Uterus (tissue), 4 donors: ENCODE results near the gene TMEM132E. TPM values are rescaled to one million over a fixed set of nuclear protein-coding genes. Genes with fewer than 3 reads are reported as not detected.

ENCODE experiments used
- DNase-seq, 2 donors: peaks; one replicate each; pipeline ENCODE4 v3.0.0-alpha.2; 2019 to 2020
- H3K27ac ChIP-seq, 2 donors: fragments of 200-600 bp; sonication (generic); 1 replicate in 1 of 2; 2 replicates in 1 of 2; pipeline ENCODE4 v1.5.1; 2016 to 2018
- H3K27me3 ChIP-seq, 2 donors: fragments of 200-600 bp; sonication (generic); one replicate each; pipeline ENCODE4 v1.5.1; 2018 to 2019; ENCODE audit warnings: control low read depth in 1 of 2
- H3K36me3 ChIP-seq, 2 donors: fragments of 200-600 bp; sonication (generic); one replicate each; pipeline ENCODE4 v1.5.1; 2019; ENCODE audit warnings: control low read depth in 1 of 2
- H3K4me1 ChIP-seq, 2 donors: fragments of 200-600 bp; sonication (generic); one replicate each; pipeline ENCODE4 v1.5.1; 2018 to 2019; ENCODE audit warnings: control low read depth in 1 of 2
- H3K4me3 ChIP-seq, 2 donors: fragments of 200-600 bp; sonication (generic); 1 replicate in 1 of 2; 2 replicates in 1 of 2; pipeline ENCODE4 v1.5.1; 2018 to 2019; ENCODE audit warnings: mild to moderate bottlenecking in 1 of 2
- H3K9me3 ChIP-seq, 2 donors: fragments of 200-600 bp; sonication (generic); one replicate each; pipeline ENCODE4 v1.5.1; 2019; ENCODE audit warnings: control low read depth in 1 of 2
- CTCF ChIP-seq, 4 experiments: fragments of 200-600 bp in 2 of 4; fragments of 450-650 bp in 2 of 4; sonication (generic) in 2 of 4; IDR thresholded peaks; one replicate each; pipeline ENCODE4 v1.5.1; 2016 to 2019; ENCODE audit warnings: antibody characterized with exemption in 4 of 4, mild to moderate bottlenecking in 2 of 4, moderate library complexity in 1 of 4
- POLR2A ChIP-seq, 2 donors: fragments of 450-650 bp; IDR thresholded peaks; one replicate each; pipeline ENCODE4 v1.6.1; 2016; ENCODE audit warnings: antibody characterized with exemption in 2 of 2, mild to moderate bottlenecking in 1 of 2, moderate library complexity in 1 of 2
- intact Hi-C: fragments of 100-400 bp; cut with DNase I; formaldehyde crosslinking; loops from one replicate; pipeline ENCODE4 v1.15.1; 2023; ENCODE audit warnings: low total_unique reads
- total RNA-seq, 4 donors: library from RNA; depleted of rRNA in 3 of 4; stranded (reverse); fragments of >200 nt in 3 of 4; gene quantifications; one replicate each; pipeline versions ENCODE4 v1.1.0 to v1.2.4, GENCODE V29; 2014 to 2023
- donor health status: DM: yes; HTN: yes; CAD: no.

The TMEM132E gene
- total RNA-seq, 4 donors from 2014 or later, result 0.90 TPM; not detected in 3

DNA sequence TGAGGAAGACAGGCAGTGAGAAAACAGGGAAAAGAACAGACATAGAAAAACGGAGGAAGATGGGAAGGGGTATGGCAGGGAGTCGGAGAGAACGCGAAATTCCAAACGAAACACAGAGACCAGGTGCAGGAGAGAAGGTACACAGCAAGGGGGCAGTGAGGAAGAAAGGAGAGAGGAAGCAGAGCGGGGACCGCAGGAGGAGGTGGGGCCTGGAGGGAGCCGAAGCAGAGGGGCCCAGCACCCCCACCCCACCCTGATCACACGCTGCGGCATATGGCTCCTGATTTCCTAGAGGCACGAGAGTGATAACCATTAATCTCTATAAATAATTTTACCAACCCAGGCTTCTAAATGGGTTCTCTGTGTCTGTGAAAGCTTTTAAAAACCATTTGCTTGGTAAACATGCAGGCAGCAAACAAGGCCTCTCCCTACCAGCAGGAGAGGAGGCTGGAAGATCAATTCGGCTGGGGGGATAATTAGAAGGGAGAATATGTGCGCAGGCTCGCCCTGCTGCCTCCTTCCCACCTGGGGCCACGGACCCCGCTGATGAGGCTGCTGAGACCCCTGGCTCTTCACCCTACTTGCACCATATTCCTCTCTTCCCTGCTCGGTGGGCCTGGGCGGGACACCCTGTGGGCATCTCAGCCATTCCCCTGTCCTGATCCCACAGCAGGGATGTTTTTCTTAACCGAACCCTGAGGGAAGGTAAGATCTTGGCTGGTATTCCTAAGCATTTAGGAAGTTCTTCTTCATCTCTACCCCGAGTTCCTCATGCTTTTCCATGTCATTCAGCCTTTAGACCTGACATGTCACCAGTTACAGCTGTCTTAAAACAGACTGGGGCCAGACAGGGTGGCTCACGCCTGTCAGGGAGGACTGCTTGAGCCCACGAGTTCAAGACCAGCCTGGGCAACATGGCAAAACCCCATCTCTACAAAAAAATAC is 86.7 kb downstream of the TMEM132E start:
- H3K9me3 ChIP-seq, result no peaks in the 10 kb centered on the region
- no peak overlapping the region for H3K4me3 ChIP-seq
- no peaks in the 10 kb centered on the region for H3K27me3 ChIP-seq
- H3K27ac ChIP-seq, result no peak overlapping the region
- no peaks in the 10 kb centered on the region for H3K36me3 ChIP-seq
- TF ChIP-seq POLR2A (IDR thresholded peaks at IDR 0.05), result no peak
- TF ChIP-seq CTCF (IDR thresholded peaks at IDR 0.05), result no peak
- DNase-seq, result no peak
- no peaks in the 10 kb centered on the region for H3K4me1 ChIP-seq
- intact Hi-C loops, result no loop called here

GRCh38 chr17:34667656-34668055 is 88.3 kb downstream of the TMEM132E start:
- TF ChIP-seq CTCF (IDR thresholded peaks at IDR 0.05), result no peak
- no peak for TF ChIP-seq POLR2A (IDR thresholded peaks at IDR 0.05)

DNA sequence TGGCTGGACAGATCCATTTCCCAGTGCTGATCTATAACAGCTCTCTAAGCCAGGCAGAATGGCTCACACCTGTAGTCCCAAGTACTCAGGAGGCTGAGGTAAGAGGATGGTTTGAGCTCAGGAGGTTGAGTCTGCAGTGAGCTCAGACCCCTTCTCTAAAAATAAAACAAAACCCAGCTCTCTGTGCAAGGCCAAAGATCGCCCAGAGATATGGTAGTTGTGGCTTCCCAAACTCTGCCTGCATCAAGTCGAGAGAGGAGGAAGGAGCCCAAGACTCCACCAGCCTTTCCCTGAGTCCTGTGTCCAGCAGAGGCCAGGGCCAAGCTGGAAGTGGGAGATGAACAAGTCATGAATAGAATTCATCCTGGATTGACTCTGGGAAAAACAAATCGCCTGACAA is 88.8 kb downstream of the TMEM132E start:
- TF ChIP-seq POLR2A (IDR thresholded peaks at IDR 0.05) (no peak), CTCF (IDR thresholded peaks at IDR 0.05) (no peak)
- H3K36me3 ChIP-seq, result no peaks in the 10 kb centered on the region
- no peak overlapping the region for H3K4me3 ChIP-seq
- no peaks in the 10 kb centered on the region for H3K9me3 ChIP-seq
- no peaks in the 10 kb centered on the region for H3K4me1 ChIP-seq
- H3K27ac ChIP-seq, result no peak overlapping the region
- no peak for DNase-seq
- intact Hi-C loops, result no loop called here
- no peaks in the 10 kb centered on the region for H3K27me3 ChIP-seq

More at GRCh38 chr17:34667656-34668055, 88.3 kb downstream of the TMEM132E start:
- DNase-seq, result no peak
- no peak overlapping the region for H3K4me3 ChIP-seq
- H3K36me3 ChIP-seq, result no peaks in the 10 kb centered on the region
- H3K9me3 ChIP-seq, result no peaks in the 10 kb centered on the region
- H3K27me3 ChIP-seq, result no peaks in the 10 kb centered on the region
- no peaks in the 10 kb centered on the region for H3K4me1 ChIP-seq
- intact Hi-C loops, result no loop called here
- no peak overlapping the region for H3K27ac ChIP-seq

- no peaks in the 10 kb centered on the region for H3K9me3 ChIP-seq
- DNase-seq, result no peak
- no peak for TF ChIP-seq POLR2A (IDR thresholded peaks at IDR 0.05)
- no peak for TF ChIP-seq CTCF (IDR thresholded peaks at IDR 0.05)
- intact Hi-C loops, result no loop called here
- no peaks in the 10 kb centered on the region for H3K4me1 ChIP-seq
- no peak overlapping the region for H3K4me3 ChIP-seq
- H3K27ac ChIP-seq, result no peak overlapping the region
- no peaks in the 10 kb centered on the region for H3K36me3 ChIP-seq
- H3K27me3 ChIP-seq, result no peaks in the 10 kb centered on the region
Observed at GRCh38 chr17:34669511-34669910, 90.1 kb downstream of the TMEM132E start.

GRCh38 chr17:34670618-34671017 is 91.2 kb downstream of the TMEM132E start:
- DNase-seq, result no peak
- no peaks in the 10 kb centered on the region for H3K9me3 ChIP-seq
- H3K27ac ChIP-seq, result no peak overlapping the region
- no peaks in the 10 kb centered on the region for H3K4me1 ChIP-seq
- H3K27me3 ChIP-seq, result no peaks in the 10 kb centered on the region
- TF ChIP-seq POLR2A (IDR thresholded peaks at IDR 0.05) (no peak), CTCF (IDR thresholded peaks at IDR 0.05) (no peak)
- H3K4me3 ChIP-seq, result no peak overlapping the region
- intact Hi-C loops, result no loop called here
- H3K36me3 ChIP-seq, result no peaks in the 10 kb centered on the region
